ENCODE data around the gene IQCE.

IQCE gene

DNA sequence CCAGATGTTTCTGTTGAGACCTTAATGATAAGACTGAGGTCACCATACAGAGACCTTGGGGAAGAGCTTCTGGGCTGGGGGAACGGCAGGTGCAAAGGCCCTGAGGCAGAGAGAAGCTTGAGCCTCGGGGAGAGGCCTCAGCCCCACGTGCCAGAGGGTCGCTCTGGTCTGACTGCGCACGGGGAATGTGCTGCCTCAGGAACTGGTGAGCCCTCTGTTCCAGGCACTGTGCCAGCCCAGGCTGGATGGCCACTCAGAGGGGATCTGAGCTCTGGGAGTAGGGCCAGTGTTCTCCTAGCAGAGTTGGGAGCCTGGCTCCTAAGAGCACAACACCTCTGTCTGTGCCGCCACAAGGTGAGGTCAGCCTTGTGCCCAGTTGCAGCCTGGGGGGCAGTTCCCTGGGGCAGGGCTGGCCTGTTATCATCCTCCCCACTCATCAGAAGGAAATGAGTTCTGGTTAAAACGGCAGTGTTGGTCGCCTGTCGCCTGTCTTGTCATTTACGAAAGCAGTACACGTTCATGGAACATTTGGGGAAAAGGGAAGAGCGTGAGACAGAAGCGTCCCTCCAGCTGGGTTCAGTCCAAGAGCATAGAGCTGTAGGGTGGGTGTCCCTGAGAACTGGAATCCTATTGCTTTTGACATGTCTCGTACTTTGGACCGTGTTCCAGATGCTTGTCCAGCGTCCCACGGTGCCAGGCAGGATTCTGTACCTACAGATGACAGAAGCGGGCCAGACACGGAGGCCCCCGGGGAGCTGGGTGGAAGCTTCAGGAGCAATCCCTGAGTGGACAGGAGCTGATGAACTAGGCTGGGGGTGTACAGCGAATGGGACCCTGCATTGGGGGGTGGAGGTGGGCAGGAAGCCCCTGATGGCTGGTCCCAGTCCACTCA lies 77.3 kb downstream of the IQCE start:
- no peak for DNase-seq (ENCODE audit: low read depth)

- DNase-seq (ENCODE audit: low read depth) = no peak
Observed at GRCh38 chr7:2637066-2637471, 78.3 kb downstream of the IQCE start.

DNA sequence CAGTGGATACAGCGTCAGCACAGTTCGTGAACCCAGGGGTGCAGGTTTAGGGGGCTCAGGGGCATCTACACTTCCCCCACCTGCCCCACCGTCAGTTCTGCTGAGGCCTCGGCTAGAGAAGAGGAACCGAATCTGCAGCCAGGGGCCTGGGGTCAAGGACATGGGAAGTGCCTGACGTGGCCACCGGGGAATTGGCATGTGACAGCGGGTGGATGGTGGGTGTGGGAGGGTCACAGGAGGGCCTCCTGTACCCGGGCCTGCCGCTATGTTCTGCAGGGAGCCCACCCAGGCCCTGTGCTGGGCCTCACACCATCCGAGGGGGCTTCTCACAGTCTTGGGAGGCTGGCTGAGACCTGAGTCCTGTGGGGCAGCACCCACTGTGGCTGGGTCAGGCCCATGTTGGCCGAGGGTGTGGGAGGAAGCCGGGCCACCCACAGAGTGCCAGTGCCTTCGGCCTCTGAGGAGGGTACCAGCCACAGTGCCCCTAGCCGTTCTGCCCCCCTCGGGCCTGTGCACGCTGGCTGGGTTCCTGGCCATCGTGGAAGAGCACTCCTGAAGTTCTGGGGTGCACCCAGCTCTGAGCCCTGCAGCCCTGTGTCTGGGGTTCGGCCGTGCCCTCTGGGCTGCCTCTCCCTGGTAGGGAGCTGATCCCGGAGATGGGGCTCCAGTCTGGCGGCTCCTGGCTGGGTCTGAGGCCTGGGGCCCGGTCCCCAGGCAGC lies 78.9 kb downstream of the IQCE start:
- DNase-seq (ENCODE audit: low read depth) = no peak

DNA sequence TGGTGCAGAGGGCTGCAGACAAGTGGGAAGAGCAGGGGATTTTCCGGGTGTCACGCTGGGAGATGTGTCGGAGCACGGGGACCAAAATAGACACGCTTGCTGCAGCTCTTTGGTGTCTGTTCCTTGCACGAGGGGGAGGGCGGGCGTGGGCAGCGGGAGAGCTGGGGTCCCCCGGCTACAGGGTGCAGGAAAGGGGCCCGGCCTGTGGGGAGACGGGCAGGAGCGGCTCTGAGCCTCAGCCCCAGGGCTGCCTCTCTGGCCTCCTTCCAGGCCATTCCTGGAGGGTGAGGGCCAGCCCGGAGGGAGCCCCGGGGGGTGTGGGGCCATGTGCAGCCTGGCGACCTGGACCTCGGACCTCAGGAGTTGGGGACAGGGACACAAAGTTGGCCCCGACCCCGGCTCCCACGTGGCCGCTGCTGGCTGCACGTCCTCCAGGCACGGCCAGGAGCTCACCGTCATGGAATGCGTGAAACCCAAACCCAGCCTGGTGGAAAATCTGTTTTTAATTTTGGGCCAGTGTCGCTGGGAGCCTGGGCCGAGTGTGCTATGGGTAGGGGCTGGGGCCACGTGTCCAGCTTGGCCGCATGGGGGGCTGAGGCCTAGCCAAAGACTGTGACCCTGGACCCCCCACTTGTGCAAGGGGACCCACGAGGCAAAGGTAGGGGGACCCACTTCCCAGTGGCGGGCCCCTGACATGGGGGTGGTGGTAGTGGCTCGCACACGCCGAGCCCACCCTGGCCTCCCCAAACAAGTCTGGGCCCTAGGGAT lies 79.6 kb downstream of the IQCE start:
- DNase-seq (ENCODE audit: low read depth) = no peak

- DNase-seq (ENCODE audit: low read depth) = no peak
Observed at GRCh38 chr7:2639181-2639681, 80.5 kb downstream of the IQCE start.

- DNase-seq (ENCODE audit: low read depth) = no peak
Observed at GRCh38 chr7:2639695-2640481, 81.1 kb downstream of the IQCE start.

GRCh38 chr7:2640482-2640830 lies 81.7 kb downstream of the IQCE start:
- no peak for DNase-seq (ENCODE audit: low read depth)

DNA sequence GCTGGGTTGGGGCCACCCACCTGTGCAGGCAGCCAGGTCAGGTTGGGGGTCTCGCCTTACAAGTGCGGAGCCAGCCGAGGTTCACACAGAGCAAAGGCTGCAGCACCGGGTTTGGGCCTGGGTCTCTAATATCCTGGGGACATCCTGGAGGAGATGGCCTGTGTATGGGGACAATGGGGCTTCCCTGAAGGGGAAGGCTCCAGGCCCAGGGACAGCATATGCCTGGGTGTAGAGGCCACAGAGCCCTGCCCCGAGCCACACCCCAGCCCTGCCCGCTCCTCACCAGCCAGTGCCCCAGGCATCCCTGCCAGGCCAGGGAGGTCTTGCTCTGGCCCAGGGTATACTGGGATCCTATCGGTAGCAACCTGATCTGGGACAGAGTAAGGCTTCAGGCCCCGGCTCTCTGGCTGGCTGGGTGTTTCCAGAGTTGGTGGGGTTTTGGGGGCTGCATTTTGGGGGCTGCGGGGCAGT lies 82.1 kb downstream of the IQCE start:
- no peak for DNase-seq (ENCODE audit: low read depth)

- DNase-seq (ENCODE audit: low read depth) = no peak
Observed at GRCh38 chr7:2641406-2642393, 82.9 kb downstream of the IQCE start.

DNA sequence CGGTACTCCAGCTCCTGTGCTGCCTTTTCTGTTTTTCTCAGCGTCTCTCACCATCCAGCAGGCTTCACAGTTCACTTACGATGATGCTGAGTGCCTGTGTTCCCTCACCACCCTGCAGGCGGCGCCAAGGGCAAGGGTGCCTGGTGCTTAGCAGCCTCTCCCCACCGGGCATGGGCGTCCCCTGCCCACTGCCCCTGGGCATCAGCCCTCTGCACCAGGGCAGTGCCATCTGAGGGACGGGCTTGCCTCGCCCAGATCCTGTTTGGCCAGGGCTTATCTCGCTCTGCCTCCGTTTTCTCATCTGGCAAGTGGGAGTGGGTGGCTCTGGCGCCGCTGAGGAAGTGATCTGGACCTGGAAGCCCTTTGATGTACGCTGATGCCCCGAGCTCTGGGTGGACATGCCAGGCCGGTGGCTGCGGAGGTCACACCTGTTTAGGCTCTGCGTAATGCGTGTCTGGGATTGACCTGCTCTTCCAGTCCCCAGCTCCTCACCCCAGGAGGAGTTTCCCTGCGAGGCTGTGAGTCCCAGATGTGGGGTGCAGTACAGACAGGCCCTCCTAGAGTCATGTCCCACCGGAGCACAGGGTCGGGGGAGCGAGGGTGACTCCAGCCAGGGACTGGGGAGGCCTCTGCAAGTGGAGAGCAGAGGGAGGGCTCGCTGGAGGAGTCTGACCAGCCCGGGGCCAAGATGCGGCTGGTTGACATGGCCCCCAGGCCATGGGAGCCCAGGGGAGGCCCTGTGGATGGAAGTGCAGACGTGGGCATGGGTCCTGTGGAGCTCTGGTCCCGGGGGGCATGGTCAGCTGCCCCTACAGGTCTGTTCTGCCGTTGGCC lies 84.8 kb downstream of the IQCE start:
- no peak for DNase-seq (ENCODE audit: low read depth)

DNA sequence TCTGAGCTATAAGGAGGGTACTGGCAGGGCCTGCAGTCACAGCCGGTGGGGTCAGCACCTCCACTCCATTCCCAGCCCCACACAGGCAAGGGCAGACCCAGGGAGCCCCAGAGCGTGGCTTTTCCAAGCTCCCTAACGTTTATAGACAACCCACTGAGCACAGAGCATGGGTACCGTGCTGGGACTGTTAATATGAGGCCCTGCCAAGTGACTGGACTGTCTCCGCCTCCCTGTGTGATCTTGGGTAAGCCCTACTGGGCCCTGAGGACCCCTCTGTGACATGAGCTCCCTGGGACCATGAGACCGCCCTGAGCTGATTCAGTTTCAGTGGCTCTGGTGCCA lies 85.4 kb downstream of the IQCE start:
- DNase-seq (ENCODE audit: low read depth) = no peak

DNA sequence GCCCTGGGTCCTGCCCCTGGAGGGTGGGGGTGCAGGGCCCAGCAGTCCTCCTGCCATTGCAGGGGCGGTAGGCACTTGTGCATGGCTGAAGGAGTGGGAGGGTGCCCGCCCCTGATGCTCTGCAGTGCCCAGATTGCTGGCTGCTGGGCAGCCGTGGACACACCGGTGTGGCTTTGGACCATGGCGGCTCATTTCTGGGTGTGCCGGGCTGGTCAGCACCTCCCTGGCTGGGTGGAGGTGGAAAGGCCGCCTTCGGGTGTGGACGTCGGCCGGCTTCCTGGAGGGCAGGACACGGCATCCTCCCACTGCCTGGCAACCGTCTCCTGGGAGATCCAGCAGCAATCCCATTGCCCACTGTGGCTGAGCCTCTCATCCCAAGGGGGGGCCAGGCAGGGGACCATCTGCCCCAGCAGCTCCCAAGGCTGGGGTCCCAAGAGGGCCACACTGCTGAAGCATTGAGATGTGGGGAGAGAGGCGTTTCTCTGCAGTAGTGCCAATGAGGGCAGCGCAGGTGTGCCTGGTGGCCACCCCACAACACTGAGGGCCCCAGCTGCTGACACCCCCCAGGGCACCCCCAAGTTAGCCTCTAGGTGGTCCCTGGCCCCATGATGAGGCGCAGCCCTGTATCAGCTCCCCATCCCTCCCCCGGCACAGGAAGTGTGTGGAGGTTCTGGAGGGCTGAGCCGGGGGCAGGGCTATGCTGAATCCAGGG lies 85.9 kb downstream of the IQCE start:
- no peak for DNase-seq (ENCODE audit: low read depth)

GRCh38 chr7:2645274-2645868 lies 86.6 kb downstream of the IQCE start:
- peak; percentile 15 for DNase-seq (ENCODE audit: low read depth)

DNA sequence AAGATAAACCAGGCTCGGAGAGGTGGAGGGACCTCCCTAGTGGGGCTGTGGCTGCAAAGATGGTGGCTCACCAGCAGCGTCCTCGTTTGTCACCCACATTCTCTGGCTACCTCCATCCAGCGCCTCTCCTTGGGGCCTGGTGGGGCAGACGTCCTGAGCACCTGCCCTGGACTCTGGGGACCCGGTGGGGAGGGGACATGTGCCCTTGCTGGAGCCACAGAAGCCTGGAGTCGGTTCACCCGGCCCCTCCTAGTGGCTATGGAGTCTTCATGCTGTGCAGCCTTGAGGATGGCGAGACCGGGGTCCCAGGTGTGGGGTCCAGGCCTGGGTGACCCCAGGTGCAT lies 87.5 kb downstream of the IQCE start:
- DNase-seq (ENCODE audit: low read depth) = no peak

- DNase-seq (ENCODE audit: low read depth) = no peak
Observed at GRCh38 chr7:2646680-2647571, 88.1 kb downstream of the IQCE start.

DNA sequence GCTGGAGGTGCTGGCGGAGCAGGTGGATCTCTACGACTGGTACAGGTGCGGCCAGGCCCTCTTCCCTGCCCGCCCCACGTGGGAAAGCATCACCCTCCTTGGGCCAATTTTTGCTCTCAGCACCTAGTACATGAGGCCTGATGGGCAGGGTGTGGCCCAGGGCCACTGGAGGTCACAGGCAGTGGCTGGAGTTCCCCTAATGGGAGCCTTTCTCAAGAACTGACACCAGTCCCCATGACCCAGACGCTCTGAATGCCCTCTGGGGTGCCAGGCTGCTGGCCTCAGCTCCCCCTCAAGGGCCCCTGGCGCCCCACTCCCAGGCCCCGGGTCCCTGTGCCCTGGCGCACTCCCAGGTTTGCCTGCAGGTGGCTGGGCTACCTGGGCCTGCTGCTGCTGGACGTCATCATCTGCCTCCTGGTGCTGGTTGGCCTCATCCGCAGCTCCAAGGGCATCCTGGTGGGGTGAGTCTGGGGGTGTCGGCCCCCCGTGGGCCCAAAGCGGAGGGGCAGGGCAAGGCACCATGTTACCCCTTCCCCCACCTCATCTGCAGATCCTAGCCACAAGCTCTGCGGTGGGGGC lies 88.9 kb downstream of the IQCE start:
- DNase-seq (ENCODE audit: low read depth) = no peak

GRCh38 chr7:2649139-2649838 lies 90.5 kb downstream of the IQCE start:
- no peak for DNase-seq (ENCODE audit: low read depth)
